Caco-2 (cell line): ENCODE measurements around the gene AOX1. TPM values are rescaled to one million over a fixed set of nuclear protein-coding genes. Genes with fewer than 3 reads are reported as not detected.
"Not testable (repeated sequence)": the region's sequence is repeated elsewhere in the genome, so short reads cannot be mapped to it uniquely, and the experiment has no call there.

Experiments used
- BruUV-seq: library from RNA; stranded (reverse); fragments of 400-500 nt; replicated peaks from 2 replicates; lab custom pipeline; 2021; lab: Mats Ljungman, UMichigan
- CTCF ChIA-PET: fragments of 300-600 bp; sonication (Branson Sonifier 250); formaldehyde crosslinking; loops from one replicate; lab custom pipeline; 2022; ENCODE audit warnings: antibody characterized with exemption; lab: Charles Lee
- POLR2A ChIA-PET: fragments of 300-600 bp; sonication (Branson Sonifier 250); formaldehyde crosslinking; loops from one replicate; lab custom pipeline; 2022; ENCODE audit warnings: antibody characterized with exemption; lab: Charles Lee
- DNase-seq, 2 experiments: peaks; one replicate each; pipeline versions ENCODE4 v3.0.0 to v3.0.0-alpha.2; 2020 to 2022
- H3K27me3 ChIP-seq: replicated peaks from 2 replicates; pipeline ENCODE4 v1.6.0; 2011; ENCODE audit warnings: low read length; ENCODE audit not compliant: control insufficient read depth, insufficient read depth
- H3K36me3 ChIP-seq: 2 replicates; pipeline ENCODE4 v1.5.1; 2011; ENCODE audit warnings: low read length; ENCODE audit not compliant: control insufficient read depth, insufficient read depth
- H3K4me1 ChIP-seq: fragments of 250-450 bp; sonication (Bioruptor Pico); 2 replicates; pipeline ENCODE4 v1.5.1; 2020; ENCODE audit warnings: mild to moderate bottlenecking
- H3K4me3 ChIP-seq: 2 replicates; pipeline ENCODE4 v1.5.1; 2011; ENCODE audit warnings: low read depth, mild to moderate bottlenecking, control low read depth, low read length
- H3K9me3 ChIP-seq: fragments of 250-450 bp; sonication (Bioruptor Pico); 2 replicates; pipeline ENCODE4 v1.5.1; 2020; ENCODE audit warnings: mild to moderate bottlenecking, moderate library complexity
- H3K27ac Mint-ChIP-seq: one replicate; pipeline ENCODE4 v1.8.0; 2022; ENCODE audit warnings: mixed read lengths; ENCODE audit not compliant: unreplicated experiment
- H3K27me3 Mint-ChIP-seq: one replicate; pipeline ENCODE4 v1.8.0; 2022; ENCODE audit warnings: mixed read lengths; ENCODE audit not compliant: insufficient read depth, unreplicated experiment
- H3K36me3 Mint-ChIP-seq: one replicate; pipeline ENCODE4 v1.8.0; 2022; ENCODE audit warnings: mild to moderate bottlenecking, mixed read lengths; ENCODE audit not compliant: insufficient read depth, unreplicated experiment
- H3K4me1 Mint-ChIP-seq: one replicate; pipeline ENCODE4 v1.8.0; 2022; ENCODE audit warnings: low read depth, mixed read lengths; ENCODE audit not compliant: unreplicated experiment
- H3K4me3 Mint-ChIP-seq: one replicate; pipeline ENCODE4 v1.8.0; 2022; ENCODE audit warnings: mild to moderate bottlenecking, moderate library complexity, mixed read lengths; ENCODE audit not compliant: unreplicated experiment
- H3K9me3 Mint-ChIP-seq: one replicate; pipeline ENCODE4 v1.8.0; 2022; ENCODE audit warnings: mixed read lengths; ENCODE audit not compliant: unreplicated experiment
- CTCF ChIP-seq, 2 experiments: fragments of 200-600 bp in 1 of 2; IDR thresholded peaks; 1 replicate in 1 of 2; 2 replicates in 1 of 2; pipeline versions ENCODE4 v1.5.1 to v1.8.0; 2011 to 2022; ENCODE audit warnings: antibody characterized with exemption in 1 of 2, control low read depth in 1 of 2, inconsistent platforms in 1 of 2, low read depth in 1 of 2, low read length in 1 of 2, mild to moderate bottlenecking in 1 of 2, moderate library complexity in 1 of 2; ENCODE audit not compliant: insufficient read depth in 1 of 2, severe bottlenecking in 1 of 2, unreplicated experiment in 1 of 2
- intact Hi-C: fragments of 100-400 bp; cut with micrococcal nuclease; formaldehyde crosslinking; loops from one replicate; pipeline ENCODE4 v1.10.0; 2022; ENCODE audit not compliant: unreplicated experiment
- total RNA-seq: library from RNA; stranded (reverse); gene quantifications from 2 replicates; pipeline ENCODE4 v1.2.3, GENCODE V29; 2022

Gene AOX1
- total RNA-seq, 1 experiment from 2014 or later = 0.79 TPM

- intact Hi-C loops = no loop called here
- no peak overlapping the region for H3K4me3 ChIP-seq
- H3K9me3 ChIP-seq = no peaks in the 10 kb centered on the region
- no peak overlapping the region for H3K4me3 Mint-ChIP-seq
- H3K36me3 Mint-ChIP-seq = no peaks in the 10 kb centered on the region
- H3K36me3 ChIP-seq = no peaks in the 10 kb centered on the region
- no peaks in the 10 kb centered on the region for H3K4me1 ChIP-seq
- H3K27ac Mint-ChIP-seq = no peak overlapping the region
- no peak for DNase-seq
- no peaks in the 10 kb centered on the region for H3K9me3 Mint-ChIP-seq
- BruUV-seq = no TSS peak
- no peaks in the 10 kb centered on the region for H3K27me3 ChIP-seq
- CTCF ChIA-PET = interaction anchor here (0.6 kb wide), 1 partner anchor 23 kb away, joined by 6 read pairs; no protein-coding TSS in a partner anchor
- POLR2A ChIA-PET = no interaction called here
- no peaks in the 10 kb centered on the region for H3K27me3 Mint-ChIP-seq
- TF ChIP-seq CTCF (IDR thresholded peaks at IDR 0.05; ENCODE audit: insufficient read depth in 1 of 2, low read depth in 1 of 2, low read length in 1 of 2, severe bottlenecking in 1 of 2, unreplicated experiment in 1 of 2) = no peak
- H3K4me1 Mint-ChIP-seq = no peaks in the 10 kb centered on the region
Observed at GRCh38 chr2:200625282-200625681, 39.5 kb downstream of the AOX1 start.

DNA sequence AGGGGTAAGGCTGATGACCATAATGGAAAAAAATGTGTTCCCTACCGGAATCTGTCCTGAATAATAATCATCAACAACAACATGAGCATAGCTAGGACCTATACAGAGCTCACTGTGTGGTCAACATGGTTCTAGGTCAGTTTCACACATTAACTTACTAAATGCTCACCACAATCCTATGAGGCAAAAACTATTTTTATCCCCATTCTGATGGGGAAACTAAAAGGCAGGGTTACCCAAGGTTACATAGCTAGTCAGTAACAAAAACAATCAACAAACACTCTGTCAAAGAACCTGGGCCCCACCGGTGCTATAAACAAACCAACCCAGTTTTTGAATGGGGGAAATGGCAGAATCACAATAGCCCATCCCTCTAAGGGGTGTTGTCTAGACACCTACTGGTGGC is 40.1 kb downstream of the AOX1 start:
- H3K4me3 Mint-ChIP-seq = no peak overlapping the region
- Histone ChIP-seq H3K27me3 (no peaks in the 10 kb centered on the region), H3K4me1 (no peaks in the 10 kb centered on the region), H3K4me3 (no peak overlapping the region), H3K9me3 (no peaks in the 10 kb centered on the region), H3K36me3 (no peaks in the 10 kb centered on the region)
- no peaks in the 10 kb centered on the region for H3K36me3 Mint-ChIP-seq
- BruUV-seq = no TSS peak
- CTCF ChIA-PET = interaction anchor here (0.6 kb wide), 1 partner anchor 23 kb away, joined by 6 read pairs; no protein-coding TSS in a partner anchor
- no peaks in the 10 kb centered on the region for H3K27me3 Mint-ChIP-seq
- no peaks in the 10 kb centered on the region for H3K4me1 Mint-ChIP-seq
- POLR2A ChIA-PET = no interaction called here
- H3K27ac Mint-ChIP-seq = no peak overlapping the region
- no peaks in the 10 kb centered on the region for H3K9me3 Mint-ChIP-seq
- intact Hi-C loops = no loop called here
- DNase-seq = no peak
- TF ChIP-seq CTCF (IDR thresholded peaks at IDR 0.05; ENCODE audit: insufficient read depth in 1 of 2, low read depth in 1 of 2, low read length in 1 of 2, severe bottlenecking in 1 of 2, unreplicated experiment in 1 of 2) = no peak

DNA sequence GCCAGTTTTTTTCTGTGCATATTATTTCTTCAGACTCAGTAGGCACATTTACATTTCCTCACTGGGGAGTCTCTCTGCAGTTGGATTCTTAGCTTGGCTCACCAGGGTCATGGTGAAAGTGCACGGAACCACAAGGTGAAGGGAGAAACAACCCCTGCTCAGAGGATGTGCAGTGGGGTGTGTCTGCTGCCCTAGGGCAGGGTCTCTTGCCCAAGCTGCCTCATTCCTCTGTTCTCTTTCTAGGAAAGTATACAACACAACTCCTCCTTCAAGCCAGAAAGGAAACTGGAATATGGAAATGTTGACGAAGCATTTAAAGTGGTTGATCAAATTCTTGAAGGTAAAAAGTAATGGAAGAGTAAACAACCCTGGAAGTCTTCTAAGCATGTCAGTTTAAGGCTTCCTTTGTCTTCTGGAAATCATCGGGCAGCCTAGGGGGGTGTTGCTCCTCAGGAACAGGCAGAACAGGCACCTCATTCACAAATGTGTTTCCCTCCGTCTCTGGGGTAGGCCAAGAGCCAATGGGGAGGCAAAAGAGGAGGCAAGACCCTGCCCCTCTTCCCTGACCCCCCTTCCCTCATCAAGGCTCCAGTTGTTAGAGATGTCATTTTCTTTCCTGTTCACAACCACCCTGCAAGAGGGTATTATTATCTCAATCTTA is 41.4 kb downstream of the AOX1 start:
- Mint-ChIP-seq H3K4me3 (no peak overlapping the region), H3K27ac (no peak overlapping the region), H3K36me3 (no peaks in the 10 kb centered on the region), H3K27me3 (no peaks in the 10 kb centered on the region), H3K9me3 (no peaks in the 10 kb centered on the region), H3K4me1 (no peaks in the 10 kb centered on the region)
- no peaks in the 10 kb centered on the region for H3K4me1 ChIP-seq
- H3K9me3 ChIP-seq = no peaks in the 10 kb centered on the region
- BruUV-seq = no TSS peak
- intact Hi-C loops = no loop called here
- CTCF ChIA-PET = no interaction called here
- POLR2A ChIA-PET = no interaction called here
- no peak for TF ChIP-seq CTCF (IDR thresholded peaks at IDR 0.05; ENCODE audit: insufficient read depth in 1 of 2, low read depth in 1 of 2, low read length in 1 of 2, severe bottlenecking in 1 of 2, unreplicated experiment in 1 of 2)
- no peaks in the 10 kb centered on the region for H3K27me3 ChIP-seq
- H3K4me3 ChIP-seq = no peak overlapping the region
- H3K36me3 ChIP-seq = no peaks in the 10 kb centered on the region
- no peak for DNase-seq

- H3K27me3 Mint-ChIP-seq, H3K4me1 Mint-ChIP-seq, H3K9me3 ChIP-seq, BruUV-seq, H3K9me3 Mint-ChIP-seq, H3K36me3 ChIP-seq, DNase-seq, H3K27me3 ChIP-seq, H3K4me1 ChIP-seq, H3K27ac Mint-ChIP-seq, H3K36me3 Mint-ChIP-seq, intact Hi-C loops, H3K4me3 ChIP-seq, CTCF ChIA-PET, POLR2A ChIA-PET, H3K4me3 Mint-ChIP-seq: not testable (repeated sequence)
Observed at GRCh38 chr2:200628461-200628860, 42.6 kb downstream of the AOX1 start.
